ENCODE data around the gene RNF112.

DNA sequence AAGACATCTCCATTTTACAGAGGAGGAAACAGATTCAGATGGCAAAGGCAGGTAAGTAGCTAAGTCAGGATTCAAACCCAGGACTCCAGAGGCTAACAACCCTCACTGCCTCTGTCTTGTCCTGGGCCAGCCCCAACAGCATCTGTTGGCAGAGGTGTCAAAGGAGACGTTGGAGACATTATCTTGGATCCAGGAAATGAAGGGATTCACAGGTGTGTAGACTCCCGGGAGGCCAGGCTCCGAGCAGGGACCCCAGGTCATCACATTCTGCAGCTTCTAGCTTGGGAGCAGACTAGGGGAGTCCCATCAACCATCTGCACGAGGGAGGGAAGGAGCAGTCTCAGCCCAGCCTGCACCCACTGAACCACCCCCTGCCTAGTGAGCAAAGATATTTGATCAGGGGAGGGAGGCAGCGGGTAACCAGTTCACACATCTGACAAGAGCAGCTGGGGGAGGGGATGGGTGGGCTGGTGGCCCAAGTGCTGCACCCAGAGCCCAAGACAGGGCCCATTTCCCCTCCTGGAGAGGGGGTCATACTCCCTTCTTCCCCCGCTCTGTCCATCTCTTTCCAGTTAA, 47.5 kb upstream of the RNF112 start:
- TF ChIP-seq CTCF (tag by site-specific recombination; IDR thresholded peaks at IDR 0.05) (no peak), SP2 (tag by site-specific recombination; IDR thresholded peaks at IDR 0.05) (no peak), ZNF2 (tag by site-specific recombination; IDR thresholded peaks at IDR 0.05) (no peak), ZNF350 (tag by site-specific recombination; IDR thresholded peaks at IDR 0.05) (no peak), YY1 (tag by site-specific recombination; IDR thresholded peaks at IDR 0.05) (no peak)

Measured in HEK293 (cell line).